Measurements from ENCODE around the gene GJD3.
"Not testable (repeated sequence)": the region's sequence is repeated elsewhere in the genome, so short reads cannot be mapped to it uniquely, and the experiment has no call there.

DNA sequence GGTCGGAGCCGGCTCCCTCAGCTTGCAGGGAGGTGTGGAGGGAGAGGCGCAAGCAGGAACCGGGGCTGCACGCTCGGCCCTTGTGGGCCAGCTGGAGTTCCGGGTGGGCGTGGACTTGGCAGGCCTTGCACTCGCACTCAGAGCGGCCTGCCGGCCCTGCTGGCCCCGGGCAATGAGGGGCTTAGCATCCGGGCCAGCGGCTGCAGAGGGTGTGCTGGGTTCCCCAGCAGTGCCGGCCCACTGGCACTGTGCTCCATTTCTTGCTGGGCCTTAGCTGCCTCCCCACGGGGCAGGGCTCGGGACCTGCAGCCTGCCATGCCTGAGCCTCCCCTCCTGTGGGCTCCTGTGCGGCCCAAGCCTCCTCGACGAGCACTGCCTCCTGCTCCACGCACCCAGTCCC is 11.2 kb upstream of the GJD3 start:
- TF ChIP-seq, protein P1, sequence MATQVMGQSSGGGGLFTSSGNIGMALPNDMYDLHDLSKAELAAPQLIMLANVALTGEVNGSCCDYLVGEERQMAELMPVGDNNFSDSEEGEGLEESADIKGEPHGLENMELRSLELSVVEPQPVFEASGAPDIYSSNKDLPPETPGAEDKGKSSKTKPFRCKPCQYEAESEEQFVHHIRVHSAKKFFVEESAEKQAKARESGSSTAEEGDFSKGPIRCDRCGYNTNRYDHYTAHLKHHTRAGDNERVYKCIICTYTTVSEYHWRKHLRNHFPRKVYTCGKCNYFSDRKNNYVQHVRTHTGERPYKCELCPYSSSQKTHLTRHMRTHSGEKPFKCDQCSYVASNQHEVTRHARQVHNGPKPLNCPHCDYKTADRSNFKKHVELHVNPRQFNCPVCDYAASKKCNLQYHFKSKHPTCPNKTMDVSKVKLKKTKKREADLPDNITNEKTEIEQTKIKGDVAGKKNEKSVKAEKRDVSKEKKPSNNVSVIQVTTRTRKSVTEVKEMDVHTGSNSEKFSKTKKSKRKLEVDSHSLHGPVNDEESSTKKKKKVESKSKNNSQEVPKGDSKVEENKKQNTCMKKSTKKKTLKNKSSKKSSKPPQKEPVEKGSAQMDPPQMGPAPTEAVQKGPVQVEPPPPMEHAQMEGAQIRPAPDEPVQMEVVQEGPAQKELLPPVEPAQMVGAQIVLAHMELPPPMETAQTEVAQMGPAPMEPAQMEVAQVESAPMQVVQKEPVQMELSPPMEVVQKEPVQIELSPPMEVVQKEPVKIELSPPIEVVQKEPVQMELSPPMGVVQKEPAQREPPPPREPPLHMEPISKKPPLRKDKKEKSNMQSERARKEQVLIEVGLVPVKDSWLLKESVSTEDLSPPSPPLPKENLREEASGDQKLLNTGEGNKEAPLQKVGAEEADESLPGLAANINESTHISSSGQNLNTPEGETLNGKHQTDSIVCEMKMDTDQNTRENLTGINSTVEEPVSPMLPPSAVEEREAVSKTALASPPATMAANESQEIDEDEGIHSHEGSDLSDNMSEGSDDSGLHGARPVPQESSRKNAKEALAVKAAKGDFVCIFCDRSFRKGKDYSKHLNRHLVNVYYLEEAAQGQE (IDR thresholded peaks at IDR 0.05; ENCODE audit: insufficient read depth in 1 of 2, low read depth in 2 of 2, low read length in 1 of 2), result not testable (repeated sequence)
- TF ChIP-seq, protein P2, sequence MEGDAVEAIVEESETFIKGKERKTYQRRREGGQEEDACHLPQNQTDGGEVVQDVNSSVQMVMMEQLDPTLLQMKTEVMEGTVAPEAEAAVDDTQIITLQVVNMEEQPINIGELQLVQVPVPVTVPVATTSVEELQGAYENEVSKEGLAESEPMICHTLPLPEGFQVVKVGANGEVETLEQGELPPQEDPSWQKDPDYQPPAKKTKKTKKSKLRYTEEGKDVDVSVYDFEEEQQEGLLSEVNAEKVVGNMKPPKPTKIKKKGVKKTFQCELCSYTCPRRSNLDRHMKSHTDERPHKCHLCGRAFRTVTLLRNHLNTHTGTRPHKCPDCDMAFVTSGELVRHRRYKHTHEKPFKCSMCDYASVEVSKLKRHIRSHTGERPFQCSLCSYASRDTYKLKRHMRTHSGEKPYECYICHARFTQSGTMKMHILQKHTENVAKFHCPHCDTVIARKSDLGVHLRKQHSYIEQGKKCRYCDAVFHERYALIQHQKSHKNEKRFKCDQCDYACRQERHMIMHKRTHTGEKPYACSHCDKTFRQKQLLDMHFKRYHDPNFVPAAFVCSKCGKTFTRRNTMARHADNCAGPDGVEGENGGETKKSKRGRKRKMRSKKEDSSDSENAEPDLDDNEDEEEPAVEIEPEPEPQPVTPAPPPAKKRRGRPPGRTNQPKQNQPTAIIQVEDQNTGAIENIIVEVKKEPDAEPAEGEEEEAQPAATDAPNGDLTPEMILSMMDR (IDR thresholded peaks at IDR 0.05), result not testable (repeated sequence)
- TF ChIP-seq POLR2AphosphoS5 (IDR thresholded peaks at IDR 0.05; ENCODE audit: low read depth, low read length), result not testable (repeated sequence)
